Measurements from ENCODE around the gene KDM4B.

The KDM4B gene

DNA sequence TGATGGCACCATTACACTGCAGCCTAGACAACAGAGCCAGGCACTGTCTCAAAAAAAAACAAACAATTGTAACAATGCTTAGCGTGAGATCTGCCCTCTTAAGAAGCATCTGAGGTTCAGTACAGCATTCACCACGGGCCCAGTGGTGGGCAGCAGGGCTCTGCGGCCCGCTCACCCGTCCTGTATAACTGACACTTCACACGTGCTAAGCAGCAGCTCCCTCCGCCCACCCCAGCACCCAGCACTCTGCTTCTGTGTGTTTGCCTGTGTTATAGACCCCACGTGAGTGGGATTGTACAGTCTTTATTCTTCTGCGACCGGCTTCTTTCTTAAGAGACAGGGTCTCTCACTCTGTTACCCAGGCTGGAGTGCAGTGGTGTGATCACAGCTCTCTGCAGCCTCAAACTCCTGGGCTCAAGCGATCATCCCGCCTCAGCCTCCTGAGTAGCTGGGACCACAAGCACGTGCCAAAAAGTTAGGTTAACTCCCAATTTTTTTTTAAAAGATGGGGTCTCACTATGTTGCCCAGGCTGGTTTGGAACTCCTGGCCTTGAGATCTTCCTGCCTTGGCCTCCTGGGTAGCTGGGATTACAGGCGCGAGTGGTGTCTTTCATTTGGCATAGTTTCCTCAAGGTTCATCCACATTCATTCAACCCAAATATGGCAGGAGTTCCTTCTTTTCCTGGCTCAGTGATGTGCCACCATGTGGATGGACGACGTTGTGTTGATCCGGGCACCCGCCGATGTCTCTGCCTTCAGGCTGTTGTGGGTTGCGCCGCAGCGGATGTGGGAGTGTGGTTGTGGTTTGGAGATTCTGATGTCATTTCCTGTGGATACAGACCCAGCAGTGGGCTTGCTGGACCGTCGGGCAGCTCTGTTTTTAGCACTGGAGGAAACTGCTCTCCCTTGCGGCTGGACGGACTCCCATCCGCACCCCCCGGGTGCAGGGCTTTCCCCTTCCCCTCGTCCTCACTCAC lies 170.0 kb downstream of the KDM4B start:
- DNase-seq, result peak in 7 of 10 donors; percentile 32 to 93 (median 63)
- intact Hi-C loops (cut with DNase I), result loop anchor here (5.0 kb wide), 1 partner anchor 87 kb away; no protein-coding TSS in a partner anchor

DNA sequence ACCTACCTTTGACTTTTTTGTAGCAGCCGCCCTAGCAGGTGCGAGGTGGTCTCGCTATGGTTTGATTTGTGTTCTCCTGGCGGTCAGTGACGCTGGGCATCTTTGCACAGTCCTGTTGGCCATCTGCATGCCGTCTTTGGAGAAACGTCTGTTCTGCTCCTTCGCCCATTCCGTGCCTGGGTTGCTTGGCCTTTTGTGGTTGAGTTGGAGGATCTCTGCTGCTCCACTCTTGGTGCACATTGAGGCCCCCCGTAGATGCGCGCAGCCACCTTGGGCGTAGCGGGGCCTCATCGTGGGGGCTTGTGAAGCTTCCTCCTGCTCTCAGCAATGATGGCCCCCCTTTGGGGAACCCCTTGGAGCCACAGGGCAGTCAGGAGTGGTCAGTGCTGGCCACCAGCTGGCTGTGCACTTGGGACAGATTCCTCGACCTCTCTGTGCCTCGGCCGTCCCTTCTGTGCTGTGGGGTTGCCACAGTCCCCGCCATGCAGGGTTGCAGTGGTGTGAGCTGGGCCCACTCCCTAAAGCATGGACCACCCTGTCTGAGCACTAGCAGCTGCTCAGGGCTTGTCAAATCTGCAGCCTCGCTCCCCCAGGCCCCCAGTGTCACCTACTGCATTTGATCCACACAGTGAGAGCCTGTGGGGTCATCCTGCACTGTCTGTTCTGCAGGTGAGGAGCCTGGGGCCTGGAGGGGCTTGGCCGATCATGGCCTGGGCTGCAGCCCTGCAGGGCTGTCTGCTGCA lies 170.8 kb downstream of the KDM4B start:
- peak in 4 of 10 donors; percentile 24 to 74 (median 54) for DNase-seq
- intact Hi-C loops (cut with DNase I), result loop anchor here (5.0 kb wide), 1 partner anchor 87 kb away; no protein-coding TSS in a partner anchor

GRCh38 chr19:5141129-5141849 lies 172.4 kb downstream of the KDM4B start:
- intact Hi-C loops (cut with DNase I), result no loop called here
- DNase-seq, result peak in 5 of 10 donors; percentile 28 to 89 (median 85)

DNA sequence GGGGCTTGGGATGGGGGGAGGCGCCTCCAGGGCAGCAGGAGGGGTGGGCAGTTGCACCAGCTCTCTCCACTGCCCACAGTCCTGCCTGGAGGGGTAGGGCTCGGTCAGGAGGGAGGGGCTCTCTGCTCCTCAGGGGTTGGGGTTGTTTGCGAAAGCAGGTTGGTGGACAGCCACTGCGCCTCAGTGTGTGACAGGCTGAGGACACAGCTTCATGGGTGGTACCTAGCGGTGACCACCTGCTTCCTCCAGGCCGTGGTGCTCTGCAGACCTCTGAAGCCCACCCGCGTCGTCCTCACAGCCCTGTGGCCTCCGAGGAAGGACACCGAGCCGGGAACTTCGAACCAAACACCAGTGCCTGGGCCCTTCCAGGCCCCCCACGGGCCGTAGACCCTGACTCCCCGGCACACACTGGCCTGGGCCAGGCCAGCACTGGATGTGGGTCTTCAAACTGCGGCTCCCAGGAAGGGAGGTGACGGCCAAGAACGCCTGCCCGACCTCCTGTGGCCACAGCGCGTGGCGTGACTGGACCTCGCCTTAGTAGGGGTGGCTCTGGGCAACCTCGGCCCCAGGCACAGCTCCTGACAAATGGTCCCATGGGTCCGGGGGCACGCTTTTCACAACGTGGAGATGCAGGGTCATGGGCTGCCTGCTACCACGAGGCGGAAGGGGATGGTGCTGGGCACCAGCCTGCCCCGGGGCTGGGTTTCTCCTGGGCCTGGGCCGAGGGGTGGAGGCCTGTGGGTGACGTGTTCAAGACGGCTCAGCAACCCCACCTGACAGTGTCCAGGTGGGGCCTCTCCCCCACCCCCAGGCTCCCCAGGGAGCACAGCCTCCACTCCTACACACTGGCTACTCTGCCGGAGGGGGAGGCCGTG lies 173.2 kb downstream of the KDM4B start:
- DNase-seq, result peak in 5 of 10 donors; percentile 3 to 87 (median 66)
- intact Hi-C loops (cut with DNase I), result no loop called here

DNA sequence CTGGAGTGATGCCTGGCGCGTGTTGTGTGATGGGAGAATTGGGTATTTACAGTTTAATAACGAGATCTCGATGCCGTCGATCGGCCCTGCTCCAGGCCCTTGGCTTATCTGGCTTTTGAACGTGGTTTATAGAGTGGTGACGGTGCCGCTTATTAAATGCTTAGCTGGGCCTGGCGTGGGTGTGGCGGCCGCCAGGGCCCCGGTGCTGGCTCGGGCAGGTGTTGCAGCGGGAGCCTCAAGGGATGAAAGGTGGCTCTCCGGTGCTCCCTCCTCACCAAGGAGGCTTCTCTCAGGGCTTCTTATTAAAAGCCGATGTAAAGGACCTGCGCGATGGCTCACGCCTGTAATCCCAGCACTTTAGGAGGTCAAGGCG lies 173.8 kb downstream of the KDM4B start:
- DNase-seq, result peak in 3 of 10 donors; percentile 23 to 45 (median 43)
- intact Hi-C loops (cut with DNase I), result no loop called here

DNA sequence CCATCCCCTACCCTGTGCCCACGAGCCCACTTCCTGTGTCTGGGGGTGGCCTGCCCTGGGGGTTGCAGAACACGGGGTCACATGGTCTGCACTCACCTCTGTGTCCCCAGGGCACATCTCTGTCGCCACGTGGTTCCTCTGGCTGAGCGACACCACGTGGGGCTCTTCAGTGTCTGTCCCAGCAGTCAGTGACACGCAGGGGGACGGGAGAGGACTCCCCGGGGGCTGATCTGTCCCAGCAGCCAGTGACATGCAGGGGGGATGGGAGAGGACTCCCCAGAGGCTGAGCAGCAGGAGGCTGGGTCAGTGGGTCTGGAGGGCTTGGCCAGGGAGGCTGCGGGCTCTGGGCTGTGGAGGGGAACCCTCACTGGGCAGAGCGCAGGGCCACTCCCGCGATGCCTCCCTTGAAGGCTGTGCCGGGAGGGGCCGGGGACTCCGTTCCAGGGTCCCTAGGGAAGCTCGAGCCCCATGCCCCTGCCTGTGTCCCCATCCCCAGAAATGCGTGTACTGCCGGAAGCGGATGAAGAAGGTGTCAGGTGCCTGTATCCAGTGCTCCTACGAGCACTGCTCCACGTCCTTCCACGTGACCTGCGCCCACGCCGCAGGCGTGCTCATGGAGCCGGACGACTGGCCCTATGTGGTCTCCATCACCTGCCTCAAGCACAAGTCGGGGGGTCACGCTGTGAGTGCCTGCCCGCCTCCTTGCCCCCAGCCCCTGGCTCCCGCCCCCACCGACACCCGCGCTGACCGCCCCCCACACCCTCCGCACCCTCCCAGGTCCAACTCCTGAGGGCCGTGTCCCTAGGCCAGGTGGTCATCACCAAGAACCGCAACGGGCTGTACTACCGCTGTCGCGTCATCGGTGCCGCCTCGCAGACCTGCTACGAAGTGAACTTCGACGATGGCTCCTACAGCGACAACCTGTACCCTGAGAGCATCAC lies 174.8 kb downstream of the KDM4B start:
- peak in 6 of 10 donors; percentile 4 to 75 (median 38) for DNase-seq
- intact Hi-C loops (cut with DNase I), result no loop called here

DNA sequence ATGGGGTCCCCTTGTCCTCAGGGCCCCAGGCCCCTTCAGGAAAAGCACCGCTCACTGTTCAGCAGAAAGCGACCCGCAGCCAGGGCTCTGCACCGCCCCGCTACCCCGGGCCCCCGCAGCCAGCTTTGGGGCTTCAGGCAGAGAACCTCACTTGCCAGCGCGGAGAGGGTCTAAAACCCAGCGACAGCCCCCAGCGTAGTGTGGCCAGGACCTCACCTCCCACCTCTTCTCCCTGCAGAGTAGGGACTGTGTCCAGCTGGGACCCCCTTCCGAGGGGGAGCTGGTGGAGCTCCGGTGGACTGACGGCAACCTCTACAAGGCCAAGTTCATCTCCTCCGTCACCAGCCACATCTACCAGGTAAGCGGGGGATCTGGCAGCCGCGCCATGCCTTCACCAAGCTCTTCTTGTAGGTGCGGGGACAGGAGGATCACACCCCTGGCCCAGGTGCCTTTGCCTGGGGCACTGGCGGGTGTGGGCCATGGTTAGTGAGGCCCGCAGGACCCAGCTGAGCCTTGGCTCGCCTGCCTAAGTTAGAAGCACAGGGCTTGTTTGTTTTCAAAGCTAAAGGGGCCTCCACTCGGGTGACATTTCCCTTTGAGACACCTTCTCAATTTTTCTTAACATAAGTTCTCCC lies 175.7 kb downstream of the KDM4B start:
- intact Hi-C loops (cut with DNase I), result no loop called here
- peak in 5 of 10 donors; percentile 1 to 77 (median 52) for DNase-seq

DNA sequence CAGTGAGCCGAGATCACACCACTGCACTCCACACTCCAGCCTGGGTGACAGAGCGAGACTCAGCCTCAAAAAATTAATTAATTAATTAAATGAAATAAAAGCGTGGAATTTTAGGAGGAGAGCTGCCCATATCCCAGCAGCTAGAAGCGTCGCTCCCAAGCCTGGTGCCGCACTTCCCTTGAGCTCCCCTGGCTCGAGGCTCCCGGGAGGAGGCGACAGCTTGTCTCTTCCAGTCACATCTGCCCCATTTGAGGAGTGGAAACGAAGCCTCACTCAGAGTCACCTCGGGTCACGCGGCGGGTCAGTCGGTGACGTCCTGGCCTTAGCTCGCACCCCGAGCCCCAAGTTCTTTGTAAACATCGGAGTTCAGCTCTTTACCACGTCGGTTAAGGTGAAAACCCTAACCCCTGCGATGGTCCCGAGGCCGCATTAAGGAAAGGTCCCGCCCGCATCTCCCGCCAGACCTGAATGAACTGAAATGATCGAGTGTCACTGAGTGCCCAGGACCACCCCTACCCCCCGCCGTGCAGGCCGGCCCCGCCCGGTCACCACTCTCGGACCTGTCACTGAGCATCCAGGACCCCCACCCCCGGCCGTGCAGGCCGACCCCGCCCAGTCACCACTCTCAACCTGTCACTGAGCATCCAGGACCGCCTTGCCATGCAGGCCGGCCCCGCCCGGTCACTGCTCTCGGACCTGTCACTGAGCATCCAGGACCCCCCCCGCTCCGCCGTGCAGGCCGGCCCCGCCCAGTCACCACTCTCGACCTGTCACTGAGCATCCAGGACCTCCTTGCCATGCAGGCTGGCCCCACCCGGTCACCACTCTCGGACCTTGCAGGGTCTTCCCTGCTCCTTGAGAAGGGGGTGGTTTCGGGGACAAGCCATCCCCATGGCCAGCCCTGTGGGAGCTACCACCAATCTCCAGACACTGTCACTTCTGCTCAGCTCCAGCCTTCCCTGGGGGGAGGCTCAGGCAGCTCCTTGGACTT lies 176.9 kb downstream of the KDM4B start:
- intact Hi-C loops (cut with DNase I), result no loop called here
- DNase-seq, result peak in 6 of 10 donors; percentile 5 to 84 (median 46)

DNA sequence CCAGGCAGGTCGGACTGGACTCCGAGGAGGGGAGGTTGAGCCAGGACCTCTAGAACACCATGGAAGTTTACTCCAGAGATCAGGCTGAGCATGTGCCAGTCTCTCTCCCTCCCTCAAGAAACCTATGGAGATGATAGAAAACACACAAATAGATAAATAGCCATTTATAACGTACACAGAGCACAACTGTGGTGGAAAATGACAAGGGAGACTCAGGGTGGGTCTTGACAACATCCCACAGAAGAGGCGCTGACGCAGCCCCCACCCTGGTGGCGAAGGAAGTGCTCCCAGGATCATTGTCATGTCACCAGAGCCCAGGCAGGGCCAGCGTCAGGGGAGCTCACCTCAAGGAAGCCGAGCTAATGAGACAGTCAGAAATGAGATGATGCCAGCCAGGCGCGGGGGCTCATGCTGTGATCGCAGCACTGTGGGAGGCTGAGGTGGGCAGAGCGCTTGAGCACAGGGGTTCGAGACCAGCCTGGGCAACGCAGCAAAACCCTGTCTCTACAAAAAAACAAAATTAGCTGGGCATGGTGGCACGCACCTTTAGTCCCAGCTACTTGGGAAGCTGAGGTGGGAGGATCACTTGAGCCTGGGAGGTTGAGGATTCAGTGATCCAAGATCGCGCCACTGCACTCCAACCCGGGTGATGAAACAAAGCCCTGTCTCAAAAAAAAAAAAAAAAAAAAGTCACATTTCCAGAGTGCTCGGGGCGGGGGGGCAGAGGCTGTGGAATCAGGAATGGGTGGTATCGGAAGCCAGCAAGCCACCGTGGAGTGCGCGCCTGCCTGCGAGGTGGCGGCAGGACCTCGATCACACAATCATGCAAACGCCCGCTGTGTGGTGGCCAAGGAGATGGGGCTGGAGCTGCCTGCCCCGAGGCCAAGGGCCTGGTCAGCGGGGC lies 178.4 kb downstream of the KDM4B start:
- peak in 5 of 10 donors; percentile 7 to 60 (median 38) for DNase-seq
- intact Hi-C loops (cut with DNase I), result no loop called here

DNA sequence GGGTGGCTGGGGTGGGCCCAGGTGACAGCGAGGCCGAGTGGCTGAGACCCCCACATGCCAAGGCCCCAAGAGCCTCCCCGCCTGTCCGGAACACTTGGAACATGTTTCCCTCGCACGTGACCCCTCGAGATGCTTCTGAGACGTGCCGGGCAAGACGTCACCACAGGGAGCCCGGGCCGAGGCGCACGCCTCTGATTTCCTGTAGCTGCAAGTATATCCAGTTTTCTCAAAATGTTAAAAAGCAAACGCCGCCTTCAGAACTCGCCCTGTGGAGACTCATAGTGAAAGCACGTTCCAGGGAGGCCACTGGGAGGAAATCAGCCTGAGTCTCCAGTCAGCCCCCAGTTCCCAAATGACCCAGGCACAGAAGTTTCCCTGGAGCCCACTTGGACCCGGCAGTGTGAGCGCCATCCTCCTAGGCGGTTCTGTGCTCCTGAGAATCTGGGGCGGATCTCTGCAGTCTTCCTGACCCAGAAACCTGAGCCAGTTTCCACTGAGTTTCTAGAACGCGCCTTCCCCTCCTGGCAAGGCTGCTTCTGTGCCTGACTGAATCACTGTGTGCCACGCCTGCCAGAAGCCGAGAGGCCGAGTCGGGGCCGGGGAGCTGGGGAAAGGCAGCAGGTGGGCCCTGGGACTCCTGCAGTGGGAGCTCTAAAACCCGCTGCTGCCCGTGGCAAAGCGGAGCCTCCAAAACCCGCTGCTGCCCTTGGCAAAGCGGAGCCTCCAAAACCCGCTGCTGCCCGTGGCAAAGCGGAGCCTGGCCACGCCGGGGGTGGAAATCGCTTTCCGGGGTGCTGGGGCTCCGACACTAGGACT lies 179.3 kb downstream of the KDM4B start:
- intact Hi-C loops (cut with DNase I), result no loop called here
- DNase-seq, result peak in 9 of 10 donors; percentile 30 to 95 (median 64)

- DNase-seq, result peak in 3 of 10 donors; percentile 8 to 84 (median 79)
- intact Hi-C loops (cut with DNase I), result no loop called here
Observed at GRCh38 chr19:5148794-5149190, 179.9 kb downstream of the KDM4B start.

DNA sequence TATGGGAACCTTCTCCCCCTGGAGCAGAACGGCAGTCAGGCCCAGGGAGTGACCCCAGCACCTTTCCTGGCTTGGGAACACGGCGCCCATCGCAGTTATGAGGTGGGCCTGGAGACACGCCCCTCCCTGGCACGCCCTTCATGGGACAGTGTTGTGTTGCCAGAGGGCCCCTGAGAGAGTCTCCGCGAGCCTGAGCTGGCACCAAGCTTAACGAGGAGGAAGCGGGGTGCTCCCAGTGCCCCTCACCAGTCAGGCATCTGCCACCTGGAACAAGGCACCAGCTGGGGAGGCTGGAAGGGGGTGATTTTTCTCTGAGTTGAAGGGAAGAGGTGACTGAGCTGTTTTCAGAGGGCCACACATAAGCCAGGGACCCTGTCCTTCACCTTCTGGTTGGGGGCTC lies 180.6 kb downstream of the KDM4B start:
- DNase-seq, result peak in 4 of 10 donors; percentile 7 to 80 (median 61)
- intact Hi-C loops (cut with DNase I), result no loop called here

GRCh38 chr19:5149932-5150901 lies 181.3 kb downstream of the KDM4B start:
- intact Hi-C loops (cut with DNase I), result no loop called here
- DNase-seq, result peak in 4 of 10 donors; percentile 4 to 78 (median 41)

Data from posterior cingulate gyrus (tissue), 11 donors.